PC-9 (cell line): ENCODE measurements around the gene DNASE1L2.

Experiments
- CTCF ChIP-seq: fragments of 200-600 bp; sonication (generic); conservative IDR thresholded peaks from 2 replicates; pipeline ENCODE4 v1.6.1; 2017; ENCODE audit warnings: mixed run types, antibody characterized with exemption, mild to moderate bottlenecking, moderate library complexity
- EZH2 ChIP-seq: fragments of 200-600 bp; sonication (generic); IDR thresholded peaks from 2 replicates; pipeline ENCODE4 v1.8.0; 2017; ENCODE audit warnings: antibody characterized with exemption, low read depth

GRCh38 chr16:2275476-2276367 is 39.5 kb downstream of the DNASE1L2 start:
- TF ChIP-seq EZH2 (no peak), CTCF (no peak)
